HG03025 (cell line): ENCODE results near the gene MDM1.

Source experiments
- ATAC-seq: cut with Tn5 transposase; IDR thresholded peaks from one replicate; pipeline ENCODE4 v1.9.1; 2021; ENCODE audit warnings: mild to moderate bottlenecking, moderate library complexity; ENCODE audit not compliant: unreplicated experiment, low FRiP score

The MDM1 gene

GRCh38 chr12:68331869-68332727 is at the start of gene MDM1:
Gene MDM1 (minus strand): TSS chr12:68332362. CDS start chr12:68332245, 117 bp downstream.
- peak; percentile 98 for ATAC-seq

- ATAC-seq = no peak
Measured at GRCh38 chr12:68381476-68382219, 49.5 kb upstream of the MDM1 start.

GRCh38 chr12:68378872-68379606 is 46.9 kb upstream of the MDM1 start:
- ATAC-seq = no peak

GRCh38 chr12:68377881-68378280 is 45.7 kb upstream of the MDM1 start:
- no peak for ATAC-seq

GRCh38 chr12:68376901-68377300 is 44.7 kb upstream of the MDM1 start:
- no peak for ATAC-seq

- no peak for ATAC-seq
Measured at GRCh38 chr12:68375756-68376695, 43.9 kb upstream of the MDM1 start.

GRCh38 chr12:68374307-68374982 is 42.3 kb upstream of the MDM1 start:
- peak; percentile 88 for ATAC-seq

- ATAC-seq = no peak
Measured at GRCh38 chr12:68370667-68371066, 38.5 kb upstream of the MDM1 start.

GRCh38 chr12:68370006-68370590 is 37.9 kb upstream of the MDM1 start:
- no peak for ATAC-seq

GRCh38 chr12:68368327-68368726 is 36.2 kb upstream of the MDM1 start:
- ATAC-seq = no peak

GRCh38 chr12:68367903-68368302 is 35.7 kb upstream of the MDM1 start:
- no peak for ATAC-seq

- no peak for ATAC-seq
Measured at GRCh38 chr12:68367116-68367515, 35.0 kb upstream of the MDM1 start.

- ATAC-seq = peak; percentile 92
Measured at GRCh38 chr12:68364893-68365725, 32.9 kb upstream of the MDM1 start.

GRCh38 chr12:68364328-68364727 is 32.2 kb upstream of the MDM1 start:
- ATAC-seq = no peak

GRCh38 chr12:68361953-68362352 is 29.8 kb upstream of the MDM1 start:
- ATAC-seq = no peak

- ATAC-seq = no peak
Measured at GRCh38 chr12:68359674-68360073, 27.5 kb upstream of the MDM1 start.

- peak; percentile 80 for ATAC-seq
Measured at GRCh38 chr12:68358532-68359485, 26.6 kb upstream of the MDM1 start.
